Ishikawa (cell line): Measurements from ENCODE around the gene SNRNP48.

ENCODE experiments used
- CREB1 ChIP-seq: IDR thresholded peaks from 2 replicates; pipeline ENCODE4 v1.6.1; 2012; ENCODE audit warnings: low read depth
- EGR1 ChIP-seq: IDR thresholded peaks from 2 replicates; pipeline ENCODE4 v1.6.1; 2012
- NFIC ChIP-seq: IDR thresholded peaks from 2 replicates; pipeline ENCODE4 v1.6.1; 2012
- RAD21 ChIP-seq: IDR thresholded peaks from 2 replicates; pipeline ENCODE4 v1.6.1; 2012; ENCODE audit warnings: low read depth
- REST ChIP-seq: IDR thresholded peaks from 2 replicates; pipeline ENCODE4 v1.6.1; 2012; ENCODE audit warnings: low read depth, mild to moderate bottlenecking

DNA sequence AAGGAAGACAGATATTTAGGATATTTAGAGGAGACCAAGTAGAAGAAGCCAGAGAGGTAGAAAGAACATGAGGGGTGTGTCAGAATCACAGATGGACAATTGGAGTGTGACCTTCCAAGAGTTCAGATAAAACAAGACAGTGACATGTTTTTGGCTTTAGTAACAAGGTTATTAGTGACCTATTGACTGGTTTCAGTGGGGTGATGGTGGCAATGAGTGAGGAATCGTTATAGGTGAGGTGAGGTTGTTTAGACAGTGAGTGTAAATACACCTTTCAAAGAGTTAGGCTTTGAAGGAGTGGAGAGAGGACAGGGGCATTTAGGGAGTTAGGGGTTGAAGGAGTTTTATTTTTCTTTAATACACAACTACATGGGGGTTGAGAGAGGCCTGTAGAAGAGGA, 3.2 kb downstream of the SNRNP48 start:
- TF ChIP-seq EGR1 = no peak
- TF ChIP-seq CREB1 = no peak
- TF ChIP-seq RAD21 = no peak
- TF ChIP-seq REST = no peak
- no peak for TF ChIP-seq NFIC
